NCI-H2196 (cell line): ENCODE measurements around the gene PBX1.

ENCODE experiments used
- DNase-seq: peaks from one replicate; lab custom pipeline; 2025; ENCODE audit not compliant: unreplicated experiment; lab: John Stamatoyannopoulos, UW

The PBX1 gene

GRCh38 chr1:164693564-164694359 is 134.8 kb downstream of the PBX1 start:
- DNase-seq = no peak

DNA sequence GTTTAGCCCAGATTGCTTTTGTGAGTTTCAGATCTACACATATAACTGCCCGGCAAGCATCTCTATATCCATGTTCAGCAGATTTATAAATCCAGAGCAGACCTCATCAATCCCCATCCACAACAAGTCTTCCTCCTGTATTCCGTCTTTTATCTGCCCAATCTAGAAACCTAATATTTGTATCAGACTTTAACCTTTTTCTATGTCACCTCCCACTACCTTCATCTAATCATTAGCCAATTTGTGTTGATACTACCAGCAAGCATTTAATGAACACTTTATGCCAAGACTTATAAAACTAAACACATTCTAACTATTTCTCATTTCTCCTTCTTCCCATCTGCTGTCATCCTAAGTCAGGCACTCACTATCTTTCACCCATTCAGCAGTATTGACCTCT is 135.5 kb downstream of the PBX1 start:
- DNase-seq = no peak

GRCh38 chr1:164695956-164696665 is 137.1 kb downstream of the PBX1 start:
- no peak for DNase-seq

DNA sequence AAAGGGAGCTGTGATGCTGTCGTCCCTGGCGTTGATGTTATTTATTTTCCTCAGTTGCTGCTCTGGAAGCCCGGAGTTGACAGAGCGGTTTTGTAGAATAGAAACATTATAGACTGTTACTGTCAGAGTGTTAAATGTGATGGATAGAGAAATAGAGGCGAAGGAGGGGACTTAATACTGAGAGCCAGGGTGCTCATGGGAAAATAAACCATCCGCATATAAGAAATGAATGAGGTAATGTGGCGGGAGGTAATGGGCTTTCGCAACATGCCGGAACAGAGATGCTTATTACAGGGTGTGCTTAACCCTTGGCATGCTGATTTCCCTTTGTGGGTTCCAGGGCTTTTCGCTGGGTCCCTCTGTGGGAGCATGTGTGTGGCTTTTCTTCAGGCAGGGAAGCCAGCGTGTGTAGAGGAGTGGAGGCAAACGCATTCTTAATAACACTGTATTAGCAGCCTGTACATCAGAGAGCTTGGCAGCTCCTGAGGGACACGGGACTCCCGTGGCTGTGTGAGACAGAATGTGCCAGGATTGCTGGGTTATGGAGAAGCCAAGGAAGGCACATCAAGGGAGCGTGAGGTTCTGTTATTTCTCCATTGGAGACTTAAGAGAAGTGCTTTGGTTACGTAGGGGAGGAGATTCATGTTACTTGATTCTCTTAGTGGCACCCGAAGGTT is 141.0 kb downstream of the PBX1 start:
- no peak for DNase-seq

- DNase-seq = no peak
Observed at GRCh38 chr1:164700683-164701082, 141.7 kb downstream of the PBX1 start.

- no peak for DNase-seq
Observed at GRCh38 chr1:164701189-164701761, 142.3 kb downstream of the PBX1 start.

DNA sequence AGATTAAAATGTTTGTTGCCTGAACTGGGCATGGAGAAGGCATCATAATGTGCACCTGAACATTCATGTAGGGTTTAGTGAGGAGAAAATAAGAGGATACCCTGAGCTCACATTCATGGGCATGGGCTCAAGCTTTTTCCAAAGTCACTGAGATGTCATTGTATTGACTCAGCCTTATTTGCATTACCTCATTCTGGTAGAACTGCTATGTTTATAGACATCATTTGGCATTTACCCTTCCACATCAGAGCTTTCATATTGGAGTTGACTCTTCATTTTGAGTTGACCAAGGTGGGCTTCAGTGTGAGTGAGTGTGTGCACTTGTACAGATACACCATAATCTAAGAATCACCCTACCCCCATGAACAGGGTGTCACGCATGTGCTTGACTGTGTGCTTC is 143.2 kb downstream of the PBX1 start:
- DNase-seq = no peak

DNA sequence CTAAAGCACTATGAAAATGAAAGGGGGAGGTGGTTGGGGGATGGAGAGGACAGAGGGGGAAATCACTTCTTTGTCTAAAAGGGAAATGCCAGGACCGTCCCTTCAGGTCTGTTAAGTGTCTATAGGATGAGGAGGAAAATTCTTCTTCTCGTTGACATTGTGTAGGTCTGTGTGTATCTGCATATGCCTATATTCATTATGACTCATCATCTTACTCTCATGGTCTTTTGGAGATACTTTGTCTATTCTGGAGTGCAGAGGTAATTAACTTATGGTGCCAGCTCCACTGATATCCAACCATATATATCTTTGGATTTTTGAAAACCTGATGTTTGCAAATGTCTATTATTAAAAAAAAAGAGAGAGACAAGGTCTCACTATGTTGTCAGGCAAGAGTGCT is 143.7 kb downstream of the PBX1 start:
- no peak for DNase-seq

DNA sequence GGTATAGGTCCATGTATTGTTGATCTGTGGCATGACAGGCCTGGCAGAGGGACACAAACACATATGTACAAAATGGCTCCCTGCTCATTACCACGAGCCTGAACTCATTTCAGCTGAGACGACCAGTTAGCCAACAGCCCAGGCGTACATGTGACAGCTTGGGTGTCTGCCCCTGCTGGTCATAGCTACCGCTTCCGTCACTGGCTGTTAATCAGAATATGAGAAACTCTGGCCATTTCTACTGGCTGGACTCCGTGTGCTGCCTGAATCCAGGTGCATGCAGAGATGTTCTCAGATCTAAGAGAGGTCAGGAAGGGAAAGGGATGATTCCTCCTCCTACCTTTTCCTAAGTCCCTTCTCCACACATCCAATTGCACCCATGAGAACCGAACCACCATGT is 144.5 kb downstream of the PBX1 start:
- no peak for DNase-seq

DNA sequence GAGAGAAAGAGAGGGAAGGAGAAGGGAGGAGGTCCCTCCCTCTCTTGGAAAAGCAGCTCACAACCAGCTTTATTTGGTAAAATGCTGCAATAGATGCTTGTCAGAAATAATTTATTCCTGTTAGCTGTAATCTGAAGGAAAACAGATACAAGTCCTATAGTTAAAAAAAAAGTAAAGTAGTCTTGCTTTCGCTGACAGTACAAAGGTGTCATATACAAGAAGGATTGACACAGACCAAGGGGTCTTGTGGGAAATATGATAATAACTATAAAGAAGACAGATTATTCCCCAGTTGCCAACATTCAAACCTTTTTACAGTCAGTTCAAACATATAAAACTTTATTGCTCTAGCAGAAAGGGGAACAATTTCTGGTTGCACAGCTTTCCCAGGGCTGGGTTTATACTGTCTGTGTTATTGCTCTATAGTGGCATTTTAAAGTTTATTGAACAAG is 145.0 kb downstream of the PBX1 start:
- DNase-seq = no peak

- DNase-seq = no peak
Observed at GRCh38 chr1:164704954-164705353, 146.0 kb downstream of the PBX1 start.

DNA sequence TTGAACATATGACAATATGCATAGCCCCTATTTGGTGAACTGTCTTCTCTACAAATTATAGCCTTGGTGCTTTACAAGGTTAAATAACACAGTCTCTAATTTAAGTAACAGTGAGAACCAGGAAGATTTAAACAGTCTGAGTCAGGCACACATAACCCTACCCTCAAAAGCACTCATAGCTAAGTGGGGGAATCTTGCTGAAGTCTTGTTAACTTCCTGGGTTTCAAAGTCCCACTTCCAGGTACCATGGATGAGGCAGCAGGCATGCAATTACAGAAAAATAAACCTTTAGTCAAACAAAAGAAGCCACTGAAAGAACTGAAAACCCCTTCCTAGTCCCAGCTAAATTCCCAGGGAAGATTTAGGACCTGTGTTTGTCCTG is 147.6 kb downstream of the PBX1 start:
- DNase-seq = no peak

DNA sequence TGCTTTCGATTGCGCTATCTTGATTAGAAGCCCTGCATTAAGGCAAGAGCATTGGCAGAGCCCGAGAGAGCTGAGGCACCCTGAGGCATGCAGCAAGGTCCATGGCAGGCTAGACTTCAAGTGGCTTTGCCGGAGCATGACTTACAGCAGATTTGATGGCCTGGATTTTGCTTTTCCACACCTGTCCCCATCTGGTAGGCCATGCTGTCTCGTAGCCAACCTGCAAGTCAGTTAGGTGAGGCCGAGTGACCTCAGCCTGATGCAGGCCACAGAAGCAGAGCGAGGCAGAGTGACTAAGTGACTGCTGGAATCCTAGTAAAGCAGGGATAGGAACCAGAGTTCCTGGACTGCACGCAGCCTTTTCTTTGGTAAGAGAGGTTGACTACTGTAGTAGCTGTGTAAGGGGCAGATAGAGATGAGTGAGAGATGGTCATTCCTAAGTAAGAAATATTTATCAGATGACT is 148.9 kb downstream of the PBX1 start:
- no peak for DNase-seq

- DNase-seq = no peak
Observed at GRCh38 chr1:164708596-164708995, 149.6 kb downstream of the PBX1 start.

- no peak for DNase-seq
Observed at GRCh38 chr1:164709126-164709525, 150.1 kb downstream of the PBX1 start.

- no peak for DNase-seq
Observed at GRCh38 chr1:164709541-164710278, 150.7 kb downstream of the PBX1 start.

DNA sequence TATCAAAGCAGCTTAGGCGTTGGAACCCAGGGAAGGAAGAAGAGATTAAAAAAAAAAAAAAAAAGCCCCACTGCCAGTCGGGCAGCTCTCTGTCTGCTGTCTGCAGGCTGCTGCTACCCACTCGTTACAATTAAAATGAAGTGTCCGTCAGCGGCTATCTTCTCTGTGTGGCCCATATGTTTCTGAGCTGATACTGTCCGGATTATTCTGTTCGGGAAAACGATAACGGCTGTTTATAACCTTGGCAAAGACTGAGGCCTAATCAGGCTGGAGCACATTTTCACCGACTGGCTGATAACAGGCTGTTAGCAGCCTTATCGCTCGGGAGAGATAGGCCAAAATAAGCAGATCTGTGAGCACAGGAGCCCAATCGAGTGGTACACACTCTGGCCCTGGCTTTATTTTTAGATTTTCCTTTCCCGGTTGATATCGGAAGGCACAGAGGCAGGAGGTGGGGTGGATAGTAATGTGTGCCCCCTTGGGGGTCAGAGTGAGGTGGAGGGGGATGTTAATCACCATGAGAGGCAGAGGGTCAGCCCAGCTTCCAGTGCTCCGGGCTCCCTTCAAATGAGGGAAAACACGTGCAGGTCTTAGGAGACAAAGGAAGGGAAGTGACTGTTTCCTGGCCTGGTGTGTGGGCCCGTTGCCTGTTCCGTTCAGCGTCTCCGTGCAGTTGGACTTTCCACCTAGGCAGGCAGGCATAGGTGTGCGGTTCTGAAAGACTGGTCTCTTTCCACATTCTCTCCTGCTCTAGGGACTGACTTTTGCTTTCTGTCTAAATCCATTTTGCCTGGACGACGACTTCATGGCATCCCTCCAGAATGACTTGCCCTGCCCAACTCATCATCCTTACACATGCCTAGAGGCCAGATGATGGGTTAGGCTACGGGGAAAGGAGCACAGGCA is 153.4 kb downstream of the PBX1 start:
- DNase-seq = no peak

DNA sequence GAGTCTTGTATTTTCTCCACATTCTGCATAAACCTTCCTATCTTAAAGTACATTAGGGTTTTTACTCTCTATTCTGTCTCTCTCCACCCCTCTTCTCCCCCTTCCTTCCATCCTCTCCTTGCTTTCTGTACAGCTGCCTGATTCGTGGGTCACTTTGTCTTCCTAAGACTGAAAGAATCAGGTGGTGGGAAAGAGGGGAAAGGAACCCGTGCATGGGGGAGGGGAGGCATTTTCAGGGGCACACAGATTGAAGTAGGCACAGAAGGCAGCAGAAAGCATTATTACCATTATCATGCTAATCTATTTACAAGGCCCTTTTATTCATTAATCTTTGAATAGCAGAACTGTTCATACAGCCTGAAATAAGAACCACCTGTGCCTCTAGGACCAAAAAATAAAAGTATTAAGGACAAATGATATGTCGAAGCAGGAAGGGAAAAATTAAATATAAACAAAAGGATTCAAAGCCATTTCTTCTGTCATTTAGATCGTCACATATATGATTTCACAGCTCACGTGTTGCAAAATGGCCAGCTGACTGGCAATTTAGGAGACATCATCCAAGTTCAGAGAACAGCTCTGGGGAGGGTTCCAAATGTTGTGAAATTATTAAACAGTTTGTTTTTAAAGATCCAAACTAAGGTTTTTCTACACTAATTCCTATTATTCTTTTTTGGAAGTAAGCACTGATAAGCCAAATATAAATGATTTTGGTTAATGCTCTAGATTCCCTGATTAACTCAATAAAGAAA is 154.6 kb downstream of the PBX1 start:
- no peak for DNase-seq
